GM23248 (cell line): ENCODE results near the gene ZNF175.

Experiments
- EZH2 ChIP-seq: fragments of 200-600 bp; sonication (generic); IDR thresholded peaks from 2 replicates; pipeline ENCODE4 v1.6.1; 2018; ENCODE audit warnings: antibody characterized with exemption, mild to moderate bottlenecking; ENCODE audit not compliant: insufficient read depth, poor library complexity, severe bottlenecking
- EZH2phosphoT487 ChIP-seq: fragments of 200-600 bp; sonication (generic); IDR thresholded peaks from 2 replicates; pipeline ENCODE4 v1.6.1; 2018; ENCODE audit warnings: antibody characterized with exemption, moderate library complexity, mild to moderate bottlenecking, low read depth; ENCODE audit not compliant: insufficient read depth

DNA sequence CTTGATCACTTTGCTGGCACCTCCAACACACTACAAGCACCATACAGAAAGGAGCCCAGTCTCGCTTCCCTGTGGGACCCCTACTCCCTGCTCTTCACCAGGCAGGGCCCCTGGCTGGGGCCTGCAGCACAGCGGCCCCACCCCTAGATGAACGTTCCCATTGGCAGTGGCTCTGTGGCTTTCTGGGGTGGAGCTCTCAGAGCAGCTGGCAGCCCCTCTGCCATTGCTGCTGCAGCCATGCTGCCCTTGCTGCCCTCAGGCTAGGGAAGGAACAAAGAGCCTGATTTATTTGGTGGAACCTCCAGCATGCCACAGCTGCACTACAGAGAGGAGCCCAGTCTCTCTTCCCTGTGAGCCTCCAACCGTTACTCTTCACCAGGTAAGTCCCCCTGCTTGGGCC lies 45.4 kb upstream of the ZNF175 start:
- TF ChIP-seq EZH2phosphoT487 (no peak), EZH2 (no peak)
